NT2/D1 (cell line): ENCODE data around the gene RUNX3.

Experiments
- YY1 ChIP-seq: IDR thresholded peaks from 2 replicates; pipeline ENCODE4 v1.6.1; 2011; ENCODE audit not compliant: insufficient read length, insufficient read depth
- ZNF274 ChIP-seq: IDR thresholded peaks from 2 replicates; pipeline ENCODE4 v1.6.1; 2011; ENCODE audit warnings: mild to moderate bottlenecking, low read depth, low read length

GRCh38 chr1:24966724-24967346 lies 36.8 kb upstream of the RUNX3 start:
- no peak for TF ChIP-seq YY1
- no peak for TF ChIP-seq ZNF274
